ENCODE results near the gene ALKBH4.
"Not testable (repeated sequence)": the region's sequence is repeated elsewhere in the genome, so short reads cannot be mapped to it uniquely, and the experiment has no call there.

DNA sequence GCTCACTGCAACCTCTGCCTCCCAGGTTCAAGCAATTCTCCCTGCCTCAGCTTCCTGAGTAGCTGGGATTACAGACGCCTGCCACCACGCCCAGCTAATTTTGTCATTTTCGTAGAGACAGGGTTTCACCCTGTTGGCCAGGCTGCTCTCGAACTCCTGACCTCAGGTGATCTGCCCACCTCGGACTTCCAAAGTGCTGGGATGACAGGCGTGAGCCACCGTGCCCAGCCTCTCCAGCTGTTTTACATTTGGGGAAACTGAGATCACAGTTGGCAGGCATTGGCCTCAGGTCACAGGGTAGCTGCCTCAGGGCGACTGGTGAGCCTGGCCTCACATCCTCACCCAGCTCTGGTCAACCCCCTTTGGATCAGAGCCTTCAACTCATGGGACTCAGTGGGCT is 45.9 kb upstream of the ALKBH4 start:
- TF ChIP-seq YY1 (IDR thresholded peaks at IDR 0.05; ENCODE audit: insufficient read depth, insufficient read length); SUZ12 (IDR thresholded peaks at IDR 0.05; ENCODE audit: extremely low read depth, insufficient read depth, insufficient read length): not testable (repeated sequence)
